Activated gamma-delta T cell (primary cell): ENCODE data around the gene SNAP23.
"Not testable (repeated sequence)": the region's sequence is repeated elsewhere in the genome, so short reads cannot be mapped to it uniquely, and the experiment has no call there.

Experiments used
- DNase-seq: peaks from one replicate; lab custom pipeline; 2025; lab: John Stamatoyannopoulos, UW

SNAP23 gene

GRCh38 chr15:42498212-42499068, 3.0 kb downstream of the SNAP23 start:
- no peak for DNase-seq

- DNase-seq = no peak
Observed at GRCh38 chr15:42499858-42500609, 4.6 kb downstream of the SNAP23 start.

- no peak for DNase-seq
Observed at GRCh38 chr15:42502477-42502876, 7.0 kb downstream of the SNAP23 start.

- no peak for DNase-seq
Observed at GRCh38 chr15:42503825-42504224, 8.4 kb downstream of the SNAP23 start.

- no peak for DNase-seq
Observed at GRCh38 chr15:42504631-42505030, 9.2 kb downstream of the SNAP23 start.

- no peak for DNase-seq
Observed at GRCh38 chr15:42507514-42507913, 12.1 kb downstream of the SNAP23 start.

GRCh38 chr15:42508263-42508690, 12.8 kb downstream of the SNAP23 start:
- no peak for DNase-seq

GRCh38 chr15:42510258-42511006, 15.0 kb downstream of the SNAP23 start:
- DNase-seq = no peak

- DNase-seq = no peak
Observed at GRCh38 chr15:42511007-42511391, 15.6 kb downstream of the SNAP23 start.

GRCh38 chr15:42523331-42523730, 27.9 kb downstream of the SNAP23 start:
- no peak for DNase-seq

- no peak for DNase-seq
Observed at GRCh38 chr15:42528970-42529369, 33.5 kb downstream of the SNAP23 start.

GRCh38 chr15:42533246-42533645, 37.8 kb downstream of the SNAP23 start:
- no peak for DNase-seq

GRCh38 chr15:42544853-42545629, 49.6 kb downstream of the SNAP23 start:
- no peak for DNase-seq

GRCh38 chr15:42547918-42548248, 52.4 kb downstream of the SNAP23 start:
- no peak for DNase-seq

- peak; percentile 80 for DNase-seq
Observed at GRCh38 chr15:42548249-42549031, 53.0 kb downstream of the SNAP23 start, which contains the start of the genes HAUS2 and LRRC57. HAUS2 (plus strand) TSS chr15:42548838; CDS start chr15:42548873, 35 bp downstream. LRRC57 (minus strand) TSS chr15:42548793; CDS start chr15:42548434, 359 bp downstream.

- DNase-seq = no peak
Observed at GRCh38 chr15:42549032-42549491, 53.6 kb downstream of the SNAP23 start.

- no peak for DNase-seq
Observed at GRCh38 chr15:42549741-42550392, 54.4 kb downstream of the SNAP23 start.

GRCh38 chr15:42553554-42553953, 58.1 kb downstream of the SNAP23 start:
- no peak for DNase-seq

GRCh38 chr15:42556550-42557207, 61.2 kb downstream of the SNAP23 start:
- not testable (repeated sequence) for DNase-seq
